Hepatocyte (in vitro differentiated cells): Measurements from ENCODE around the gene PACS1. TPM values are rescaled to one million over a fixed set of nuclear protein-coding genes. Genes with fewer than 3 reads are reported as not detected.
"Not testable (repeated sequence)": the region's sequence is repeated elsewhere in the genome, so short reads cannot be mapped to it uniquely, and the experiment has no call there.

Experiments used
- DNase-seq: peaks from one replicate; pipeline ENCODE4 v3.0.0-alpha.2; 2016; ENCODE audit warnings: low spot score
- H2AFZ ChIP-seq: fragments of 200-600 bp; sonication (generic); 2 replicates; pipeline ENCODE4 v1.6.0; 2016; ENCODE audit warnings: antibody characterized with exemption, mild to moderate bottlenecking
- H3K27ac ChIP-seq: fragments of 200-600 bp; sonication (generic); 2 replicates; pipeline ENCODE4 v1.5.1; 2016; ENCODE audit warnings: mild to moderate bottlenecking
- H3K27me3 ChIP-seq: fragments of 200-600 bp; sonication (generic); 2 replicates; pipeline ENCODE4 v1.6.1; 2016
- H3K36me3 ChIP-seq: fragments of 200-600 bp; sonication (generic); replicated peaks from 2 replicates; pipeline ENCODE4 v1.5.1; 2016; ENCODE audit warnings: low read depth; ENCODE audit not compliant: insufficient read depth
- H3K4me1 ChIP-seq: fragments of 200-600 bp; sonication (generic); 2 replicates; pipeline ENCODE4 v1.5.1; 2016; ENCODE audit warnings: mild to moderate bottlenecking, moderate library complexity; ENCODE audit not compliant: insufficient read depth
- H3K4me2 ChIP-seq: fragments of 200-600 bp; sonication (generic); 2 replicates; pipeline ENCODE4 v1.6.0; 2016
- H3K4me3 ChIP-seq: fragments of 200-600 bp; sonication (generic); 2 replicates; pipeline ENCODE4 v1.5.1; 2016; ENCODE audit warnings: mild to moderate bottlenecking
- H3K79me2 ChIP-seq: fragments of 200-600 bp; sonication (generic); 2 replicates; pipeline ENCODE4 v1.6.0; 2017; ENCODE audit warnings: mild to moderate bottlenecking
- H3K9me2 ChIP-seq: fragments of 200-600 bp; sonication (generic); replicated peaks from 2 replicates; pipeline ENCODE4 v1.6.0; 2017; ENCODE audit warnings: mild to moderate bottlenecking; ENCODE audit not compliant: insufficient read depth
- H3K9me3 ChIP-seq: fragments of 200-600 bp; sonication (generic); 2 replicates; pipeline ENCODE4 v1.5.1; 2016; ENCODE audit warnings: low read depth, mild to moderate bottlenecking
- H4K20me1 ChIP-seq: fragments of 200-600 bp; sonication (generic); 2 replicates; pipeline ENCODE4 v1.6.0; 2016; ENCODE audit warnings: mild to moderate bottlenecking; ENCODE audit not compliant: insufficient read depth, poor library complexity, severe bottlenecking
- CTCF ChIP-seq: fragments of 200-600 bp; sonication (generic); IDR thresholded peaks from 2 replicates; pipeline ENCODE4 v1.5.1; 2016; ENCODE audit warnings: antibody characterized with exemption, mild to moderate bottlenecking; ENCODE audit not compliant: poor library complexity
- EZH2 ChIP-seq: fragments of 200-600 bp; sonication (generic); IDR thresholded peaks from 2 replicates; pipeline ENCODE4 v1.6.1; 2016; ENCODE audit warnings: antibody characterized with exemption, mild to moderate bottlenecking, borderline replicate concordance
- EZH2phosphoT487 ChIP-seq: fragments of 200-600 bp; sonication (generic); IDR thresholded peaks from one replicate; pipeline ENCODE4 v1.6.1; 2018; ENCODE audit warnings: antibody characterized with exemption, mild to moderate bottlenecking, low read depth, moderate library complexity; ENCODE audit not compliant: unreplicated experiment, severe bottlenecking
- WGBS: methylation state at CpG from one replicate; pipeline ENCODE4 v1.1.6; 2016; ENCODE audit warnings: low lambda C conversion rate; ENCODE audit errors: missing lambda C conversion rate; 5-methylcytosine and 5-hydroxymethylcytosine counted together
- polyA plus RNA-seq: library from polyadenylated mRNA; unstranded; fragments of >200 nt; fragmentation: Nextera tagmentation; extraction: Ambion mirVana; gene quantifications from 2 replicates; pipeline ENCODE4 v1.2.1, GENCODE V29; 2016
- total RNA-seq: library from RNA; depleted of rRNA; stranded (reverse); fragments of >200 nt; gene quantifications from 2 replicates; pipeline ENCODE4 v1.2.3, GENCODE V29; 2014

Gene PACS1
- total and polyA plus RNA-seq, 2 experiments from 2014 or later, result 28.2 to 71.5 TPM

GRCh38 chr11:66090288-66090687, 20.2 kb downstream of the PACS1 start:
- no peak overlapping the region for H3K27ac ChIP-seq
- no peaks in the 10 kb centered on the region for H3K9me2 ChIP-seq
- no peak overlapping the region for H3K4me3 ChIP-seq
- no peak overlapping the region for H3K4me2 ChIP-seq
- H3K27me3 ChIP-seq, result no peaks in the 10 kb centered on the region
- peaks cover 58% of the 10 kb centered on the region for H3K79me2 ChIP-seq
- no peaks in the 10 kb centered on the region for H3K36me3 ChIP-seq
- no peaks in the 10 kb centered on the region for H3K9me3 ChIP-seq
- TF ChIP-seq EZH2 (no peak), EZH2phosphoT487 (no peak), CTCF (no peak)
- peaks cover 3% of the 10 kb centered on the region for H4K20me1 ChIP-seq
- WGBS, result 84% methylated on average over 4 of the region's 4 CpGs
- no peak for DNase-seq
- H2AFZ ChIP-seq, result no peak overlapping the region
- no peaks in the 10 kb centered on the region for H3K4me1 ChIP-seq

- WGBS, result 100% methylated on average over 2 of the region's 2 CpGs
- H3K36me3 ChIP-seq, H3K4me3 ChIP-seq: not testable (repeated sequence)
These were observed 22.1 kb downstream of the PACS1 start for GRCh38 chr11:66092125-66092524.

GRCh38 chr11:66099746-66100145, 29.7 kb downstream of the PACS1 start:
- not testable (repeated sequence) for H3K4me2 ChIP-seq, H3K36me3 ChIP-seq, H2AFZ ChIP-seq, DNase-seq, H4K20me1 ChIP-seq, H3K4me3 ChIP-seq, H3K27me3 ChIP-seq, H3K27ac ChIP-seq, H3K9me2 ChIP-seq, H3K9me3 ChIP-seq, H3K4me1 ChIP-seq
- H3K79me2 ChIP-seq, result peaks cover 86% of the 10 kb centered on the region
- 98% methylated on average over 10 of the region's 10 CpGs for WGBS

More at GRCh38 chr11:66092125-66092524, 22.1 kb downstream of the PACS1 start:
- H3K9me2 ChIP-seq, H4K20me1 ChIP-seq, H3K9me3 ChIP-seq, H3K4me1 ChIP-seq, H3K27ac ChIP-seq, DNase-seq, H2AFZ ChIP-seq, H3K4me2 ChIP-seq, H3K27me3 ChIP-seq: not testable (repeated sequence)
- H3K79me2 ChIP-seq, result peaks cover 58% of the 10 kb centered on the region

GRCh38 chr11:66100272-66101065, 30.4 kb downstream of the PACS1 start:
- peaks cover 91% of the 10 kb centered on the region for H3K79me2 ChIP-seq
- no peak for DNase-seq
- no peak overlapping the region for H3K4me2 ChIP-seq
- H3K27me3 ChIP-seq, result no peaks in the 10 kb centered on the region
- H3K4me1 ChIP-seq, result no peaks in the 10 kb centered on the region
- H3K36me3 ChIP-seq, result no peaks in the 10 kb centered on the region
- H3K9me3 ChIP-seq, result no peaks in the 10 kb centered on the region
- 84% methylated on average over 14 of the region's 14 CpGs for WGBS
- no peak overlapping the region for H2AFZ ChIP-seq
- TF ChIP-seq EZH2, result no peak
- TF ChIP-seq CTCF, result no peak
- no peak for TF ChIP-seq EZH2phosphoT487
- no peaks in the 10 kb centered on the region for H3K9me2 ChIP-seq
- no peak overlapping the region for H3K4me3 ChIP-seq
- no peak overlapping the region for H3K27ac ChIP-seq
- H4K20me1 ChIP-seq, result peaks cover 8% of the 10 kb centered on the region
